Measurements from ENCODE around the gene MRPL24. TPM values are rescaled to one million over a fixed set of nuclear protein-coding genes. Genes with fewer than 3 reads are reported as not detected.
"Not testable (repeated sequence)": the region's sequence is repeated elsewhere in the genome, so short reads cannot be mapped to it uniquely, and the experiment has no call there.

The MRPL24 gene
- total and polyA plus RNA-seq, 2 donors from 2014 or later = 71.9 to 174 TPM

DNA sequence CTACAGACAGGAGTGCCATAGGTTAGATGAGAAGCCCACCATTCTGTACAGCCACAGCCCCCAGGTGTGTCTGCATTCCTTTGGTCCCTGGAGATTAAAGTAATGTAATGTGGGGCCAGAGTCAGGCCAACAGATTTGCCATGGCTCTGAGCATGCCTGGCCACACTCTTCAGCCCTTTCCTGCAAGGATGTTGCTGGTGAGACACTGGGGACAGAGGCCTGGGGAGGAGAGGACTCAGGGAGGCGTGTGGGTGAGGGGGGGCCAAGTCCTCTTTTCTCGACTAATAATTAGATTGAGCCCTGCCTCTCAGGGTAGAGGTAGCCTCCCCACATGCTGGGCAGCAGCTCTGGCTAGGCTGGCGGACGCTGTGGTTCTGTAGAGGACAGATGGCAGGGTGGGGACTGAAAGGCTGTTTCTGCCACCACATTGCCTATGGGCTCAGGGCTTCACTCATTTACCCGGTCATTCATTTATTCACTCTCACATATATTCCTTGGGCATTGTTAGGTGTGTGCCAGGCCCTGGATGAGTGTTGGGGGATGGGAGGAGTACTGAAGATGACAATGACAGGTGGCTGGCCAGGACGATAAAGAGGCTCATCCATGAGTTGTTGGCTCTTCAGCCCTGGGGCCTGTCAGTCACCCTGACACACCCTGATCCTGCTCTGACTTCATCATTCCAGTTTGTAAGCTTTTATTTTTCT, 19.4 kb upstream of the MRPL24 start:
- H3K4me1 ChIP-seq (ENCODE audit: control insufficient read depth in 2 of 3, insufficient read depth in 2 of 3, low read depth in 1 of 3, low read length in 3 of 3) = no peaks in the 10 kb centered on the region
- DNase-seq (no peak), FAIRE-seq (no peak)
- H3K9ac ChIP-seq (ENCODE audit: low read length in 3 of 3) = no peak overlapping the region
- H3K9me3 ChIP-seq (ENCODE audit: control insufficient read depth in 2 of 3, insufficient read depth in 1 of 3, low read length in 3 of 3) = no peaks in the 10 kb centered on the region
- intact Hi-C loops (cut with DNase I) = no loop called here
- no peaks in the 10 kb centered on the region for H3K36me3 ChIP-seq (ENCODE audit: control insufficient read depth in 2 of 3, insufficient read depth in 3 of 3, low read length in 3 of 3)
- no peak overlapping the region for H3K27ac ChIP-seq (ENCODE audit: low read depth in 2 of 2, low read length in 2 of 2)
- TF ChIP-seq CTCF (IDR thresholded peaks at IDR 0.05; ENCODE audit: borderline replicate concordance, extremely low read depth, insufficient read depth) = no peak
- H3K4me3 ChIP-seq (ENCODE audit: low read length in 3 of 3) = no peak overlapping the region
- H3K27me3 ChIP-seq (ENCODE audit: control insufficient read depth, insufficient read depth, low read length) = no peaks in the 10 kb centered on the region

DNA sequence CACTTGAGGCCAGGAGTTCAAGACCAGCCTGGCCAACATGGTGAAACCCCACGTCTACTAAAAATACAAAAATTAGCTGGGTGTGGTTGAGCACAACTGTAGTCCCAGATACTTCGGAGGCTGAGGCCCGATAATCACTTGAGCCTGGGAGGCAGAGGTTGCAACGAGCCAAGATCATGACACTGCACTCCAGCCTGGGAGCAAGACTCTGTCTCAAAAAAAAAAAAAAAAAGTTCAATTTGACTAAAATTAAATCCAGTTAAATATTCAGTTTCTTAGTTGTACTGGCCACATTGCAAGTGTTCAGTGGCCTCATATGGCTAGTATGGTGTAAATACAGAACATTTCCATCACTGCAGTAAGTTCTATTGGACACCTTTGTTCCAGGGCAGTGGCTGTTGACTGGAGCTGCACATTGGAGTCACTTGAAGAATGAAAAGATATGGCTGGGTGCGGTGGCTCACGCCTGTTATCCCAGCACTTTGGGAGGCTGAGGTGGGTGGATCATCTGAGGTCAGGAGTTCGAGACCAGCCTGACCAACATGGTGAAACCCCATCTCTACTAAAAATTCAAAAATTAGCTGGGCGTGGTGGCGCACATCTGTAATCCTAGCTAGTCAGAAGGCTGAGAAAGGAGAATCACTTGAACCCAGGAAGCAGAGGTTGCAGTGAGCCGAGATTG, 16.8 kb upstream of the MRPL24 start:
- H3K4me1 ChIP-seq (ENCODE audit: control insufficient read depth in 2 of 3, insufficient read depth in 2 of 3, low read depth in 1 of 3, low read length in 3 of 3); H3K27ac ChIP-seq (ENCODE audit: low read depth in 2 of 2, low read length in 2 of 2); FAIRE-seq; intact Hi-C loops (cut with DNase I); H3K9ac ChIP-seq (ENCODE audit: low read length in 3 of 3); H3K4me3 ChIP-seq (ENCODE audit: low read length in 3 of 3); H3K9me3 ChIP-seq (ENCODE audit: control insufficient read depth in 2 of 3, insufficient read depth in 1 of 3, low read length in 3 of 3); H3K27me3 ChIP-seq (ENCODE audit: control insufficient read depth, insufficient read depth, low read length); H3K36me3 ChIP-seq (ENCODE audit: control insufficient read depth in 2 of 3, insufficient read depth in 3 of 3, low read length in 3 of 3): not testable (repeated sequence)
- DNase-seq = peak in 1 of 5 donors; percentile 13

DNA sequence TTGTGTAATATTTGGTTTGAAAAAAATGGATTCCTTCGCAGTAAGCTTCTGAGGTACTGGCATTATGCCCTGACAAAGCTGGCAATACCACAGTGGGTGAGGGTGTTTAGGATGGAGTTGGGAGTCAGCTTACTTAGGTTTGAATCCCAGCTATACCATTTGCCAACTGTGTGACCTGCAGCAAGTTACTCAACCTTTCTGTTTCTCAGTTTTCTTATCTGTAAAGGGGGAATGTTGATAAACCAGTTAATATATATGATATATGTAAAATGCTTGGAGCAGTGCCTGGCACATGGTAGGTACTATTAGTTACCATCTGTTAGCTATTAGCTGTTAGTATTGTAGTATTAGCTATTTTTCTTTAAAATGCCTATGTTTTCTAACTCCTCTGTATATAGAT, 15.5 kb upstream of the MRPL24 start:
- intact Hi-C loops (cut with DNase I) = no loop called here
- TF ChIP-seq CTCF (IDR thresholded peaks at IDR 0.05; ENCODE audit: borderline replicate concordance, extremely low read depth, insufficient read depth) = no peak
- peaks cover 0 to 7% (median 5%) of the 10 kb centered on the region in 3 donors for H3K4me1 ChIP-seq (ENCODE audit: control insufficient read depth in 2 of 3, insufficient read depth in 2 of 3, low read depth in 1 of 3, low read length in 3 of 3)
- no peak overlapping the region for H3K4me3 ChIP-seq (ENCODE audit: low read length in 3 of 3)
- H3K27me3 ChIP-seq (ENCODE audit: control insufficient read depth, insufficient read depth, low read length) = no peaks in the 10 kb centered on the region
- no peak for FAIRE-seq
- no peaks in the 10 kb centered on the region for H3K36me3 ChIP-seq (ENCODE audit: control insufficient read depth in 2 of 3, insufficient read depth in 3 of 3, low read length in 3 of 3)
- no peak for DNase-seq
- no peak overlapping the region for H3K9ac ChIP-seq (ENCODE audit: low read length in 3 of 3)
- no peaks in the 10 kb centered on the region for H3K9me3 ChIP-seq (ENCODE audit: control insufficient read depth in 2 of 3, insufficient read depth in 1 of 3, low read length in 3 of 3)
- H3K27ac ChIP-seq (ENCODE audit: low read depth in 2 of 2, low read length in 2 of 2) = no peak overlapping the region

DNA sequence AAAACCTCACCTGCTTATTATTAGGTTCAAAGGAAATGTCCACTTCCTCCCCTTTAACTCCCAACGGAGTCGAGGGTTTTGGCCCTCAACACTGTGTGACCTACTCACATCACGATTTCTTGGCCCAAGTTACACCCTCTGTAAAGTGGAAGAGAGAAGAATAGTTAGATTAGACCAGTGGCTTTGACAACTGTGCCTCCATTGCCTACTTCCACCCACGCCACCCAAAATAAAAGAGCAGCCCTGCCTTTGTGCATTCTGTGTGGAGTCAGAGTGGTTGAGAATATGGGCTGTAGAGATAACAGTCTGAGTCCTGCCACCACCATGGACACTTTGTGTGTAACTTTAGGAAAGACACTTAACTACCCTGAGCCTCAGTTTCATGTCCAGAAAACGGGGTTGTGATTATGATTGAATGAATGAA, 14.7 kb upstream of the MRPL24 start:
- Histone ChIP-seq H3K27ac (ENCODE audit: low read depth in 2 of 2, low read length in 2 of 2) (no peak overlapping the region), H3K9ac (ENCODE audit: low read length in 3 of 3) (no peak overlapping the region), H3K9me3 (ENCODE audit: control insufficient read depth in 2 of 3, insufficient read depth in 1 of 3, low read length in 3 of 3) (no peaks in the 10 kb centered on the region), H3K4me3 (ENCODE audit: low read length in 3 of 3) (no peak overlapping the region), H3K4me1 (ENCODE audit: control insufficient read depth in 2 of 3, insufficient read depth in 2 of 3, low read depth in 1 of 3, low read length in 3 of 3) (peaks cover 0 to 7% (median 5%) of the 10 kb centered on the region in 3 donors), H3K36me3 (ENCODE audit: control insufficient read depth in 2 of 3, insufficient read depth in 3 of 3, low read length in 3 of 3) (no peaks in the 10 kb centered on the region), H3K27me3 (ENCODE audit: control insufficient read depth, insufficient read depth, low read length) (no peaks in the 10 kb centered on the region)
- FAIRE-seq (no peak), DNase-seq (no peak)
- TF ChIP-seq CTCF (IDR thresholded peaks at IDR 0.05; ENCODE audit: borderline replicate concordance, extremely low read depth, insufficient read depth) = no peak
- intact Hi-C loops (cut with DNase I) = no loop called here

All from kidney (tissue), 14 donors.